ENCODE data around the gene POLL. TPM values are rescaled to one million over a fixed set of nuclear protein-coding genes. Genes with fewer than 3 reads are reported as not detected.

The POLL gene
- polyA plus RNA-seq, 1 donor (not counting 4 experiments of a cell fraction or from before 2014, with no cell fraction given), result 11.9 TPM

DNA sequence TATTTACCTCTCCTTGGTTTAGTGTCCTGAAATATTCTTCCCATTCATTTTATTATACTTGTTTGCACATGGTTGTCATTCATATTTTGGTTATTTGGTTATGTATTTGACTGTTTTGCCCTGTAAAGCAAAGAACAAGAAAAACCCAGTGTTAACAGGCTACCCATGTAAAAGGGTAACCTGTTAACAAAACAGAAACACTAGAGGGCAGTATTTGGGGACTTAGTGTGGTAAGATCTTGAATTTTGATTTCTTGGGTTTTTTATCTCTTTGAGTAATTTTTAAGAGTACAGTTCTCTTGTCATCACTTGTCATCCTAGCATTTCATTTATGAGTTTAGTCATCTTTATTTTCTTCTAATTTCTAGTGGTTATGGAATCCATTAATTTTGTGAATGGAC, 51.3 kb downstream of the POLL start:
- no peak overlapping the region for H3K4me2 ChIP-seq (ENCODE audit: control insufficient read depth, extremely low read depth, insufficient read depth, low read depth, low read length)
- dilution Hi-C loops (cut with MboI; ENCODE audit: extremely low pct_ligation_motif_present, low sequenced_read_pairs), result no loop called here
- no peak for FAIRE-seq
- no peaks in the 10 kb centered on the region for H3K27me3 ChIP-seq (ENCODE audit: control insufficient read depth, extremely low read depth, insufficient read depth, low read length)
- H2AFZ ChIP-seq (ENCODE audit: control insufficient read depth, low read length), result no peak overlapping the region
- H3K36me3 ChIP-seq (ENCODE audit: control insufficient read depth in 2 of 2, extremely low read depth in 1 of 2, insufficient read depth in 2 of 2, low read length in 2 of 2), result peaks cover 0 to 3% of the 10 kb centered on the region in 2 experiments
- H3K4me3 ChIP-seq (ENCODE audit: control insufficient read depth in 2 of 3, extremely low read depth in 1 of 3, insufficient read depth in 2 of 3, low read depth in 1 of 3, low read length in 3 of 3), result no peak overlapping the region
- H3K4me1 ChIP-seq (ENCODE audit: control insufficient read depth, extremely low read depth, insufficient read depth, low read length), result no peaks in the 10 kb centered on the region
- no peak for TF ChIP-seq EZH2 (IDR thresholded peaks at IDR 0.05; ENCODE audit: low read length)
- TF ChIP-seq, protein P1, sequence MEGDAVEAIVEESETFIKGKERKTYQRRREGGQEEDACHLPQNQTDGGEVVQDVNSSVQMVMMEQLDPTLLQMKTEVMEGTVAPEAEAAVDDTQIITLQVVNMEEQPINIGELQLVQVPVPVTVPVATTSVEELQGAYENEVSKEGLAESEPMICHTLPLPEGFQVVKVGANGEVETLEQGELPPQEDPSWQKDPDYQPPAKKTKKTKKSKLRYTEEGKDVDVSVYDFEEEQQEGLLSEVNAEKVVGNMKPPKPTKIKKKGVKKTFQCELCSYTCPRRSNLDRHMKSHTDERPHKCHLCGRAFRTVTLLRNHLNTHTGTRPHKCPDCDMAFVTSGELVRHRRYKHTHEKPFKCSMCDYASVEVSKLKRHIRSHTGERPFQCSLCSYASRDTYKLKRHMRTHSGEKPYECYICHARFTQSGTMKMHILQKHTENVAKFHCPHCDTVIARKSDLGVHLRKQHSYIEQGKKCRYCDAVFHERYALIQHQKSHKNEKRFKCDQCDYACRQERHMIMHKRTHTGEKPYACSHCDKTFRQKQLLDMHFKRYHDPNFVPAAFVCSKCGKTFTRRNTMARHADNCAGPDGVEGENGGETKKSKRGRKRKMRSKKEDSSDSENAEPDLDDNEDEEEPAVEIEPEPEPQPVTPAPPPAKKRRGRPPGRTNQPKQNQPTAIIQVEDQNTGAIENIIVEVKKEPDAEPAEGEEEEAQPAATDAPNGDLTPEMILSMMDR (optimal IDR thresholded peaks at IDR 0.05 in 1 of 3, IDR thresholded peaks at IDR 0.05 in 1 of 3, conservative IDR thresholded peaks at IDR 0.05 in 1 of 3; ENCODE audit: extremely low read depth in 1 of 3, insufficient read depth in 2 of 3, low read length in 3 of 3), result peak in 2 of 3 experiments; percentile 29 to 49
- no peak overlapping the region for H3K9ac ChIP-seq (ENCODE audit: control insufficient read depth, extremely low read depth, insufficient read depth, low read length)
- H3K9me3 ChIP-seq (ENCODE audit: control insufficient read depth, low read depth, low read length), result no peaks in the 10 kb centered on the region
- no peaks in the 10 kb centered on the region for H4K20me1 ChIP-seq (ENCODE audit: control insufficient read depth, extremely low read depth, insufficient read depth, low read length)
- H3K9me1 ChIP-seq (ENCODE audit: control insufficient read depth, extremely low read depth, insufficient read depth, low read length), result no peaks in the 10 kb centered on the region
- H3K79me2 ChIP-seq (ENCODE audit: control insufficient read depth, insufficient read depth, low read length), result no peaks in the 10 kb centered on the region
- no peak for DNase-seq (ENCODE audit: low read depth, low spot score)
- no peak overlapping the region for H3K27ac ChIP-seq (ENCODE audit: control insufficient read depth, insufficient read depth, low read length)

- FAIRE-seq (no peak), DNase-seq (ENCODE audit: low read depth, low spot score) (no peak)
- Histone ChIP-seq H3K4me2 (ENCODE audit: control insufficient read depth, extremely low read depth, insufficient read depth, low read depth, low read length) (no peak overlapping the region), H4K20me1 (ENCODE audit: control insufficient read depth, extremely low read depth, insufficient read depth, low read length) (no peaks in the 10 kb centered on the region), H3K27ac (ENCODE audit: control insufficient read depth, insufficient read depth, low read length) (no peak overlapping the region), H3K4me1 (ENCODE audit: control insufficient read depth, extremely low read depth, insufficient read depth, low read length) (no peaks in the 10 kb centered on the region), H3K9me3 (ENCODE audit: control insufficient read depth, low read depth, low read length) (no peaks in the 10 kb centered on the region), H3K9ac (ENCODE audit: control insufficient read depth, extremely low read depth, insufficient read depth, low read length) (no peak overlapping the region), H3K4me3 (ENCODE audit: control insufficient read depth in 2 of 3, extremely low read depth in 1 of 3, insufficient read depth in 2 of 3, low read depth in 1 of 3, low read length in 3 of 3) (no peak overlapping the region), H3K79me2 (ENCODE audit: control insufficient read depth, insufficient read depth, low read length) (no peaks in the 10 kb centered on the region), H2AFZ (ENCODE audit: control insufficient read depth, low read length) (no peak overlapping the region), H3K9me1 (ENCODE audit: control insufficient read depth, extremely low read depth, insufficient read depth, low read length) (no peaks in the 10 kb centered on the region), H3K27me3 (ENCODE audit: control insufficient read depth, extremely low read depth, insufficient read depth, low read length) (no peaks in the 10 kb centered on the region), H3K36me3 (ENCODE audit: control insufficient read depth in 2 of 2, extremely low read depth in 1 of 2, insufficient read depth in 2 of 2, low read length in 2 of 2) (peaks cover 0 to 3% of the 10 kb centered on the region in 2 experiments)
- no peak for TF ChIP-seq EZH2 (IDR thresholded peaks at IDR 0.05; ENCODE audit: low read length)
- TF ChIP-seq, protein P1 (optimal IDR thresholded peaks at IDR 0.05 in 1 of 3, IDR thresholded peaks at IDR 0.05 in 1 of 3, conservative IDR thresholded peaks at IDR 0.05 in 1 of 3; ENCODE audit: extremely low read depth in 1 of 3, insufficient read depth in 2 of 3, low read length in 3 of 3), result no peak
- dilution Hi-C loops (cut with MboI; ENCODE audit: extremely low pct_ligation_motif_present, low sequenced_read_pairs), result no loop called here
Measured at GRCh38 chr10:101535949-101536348, 52.1 kb downstream of the POLL start.

Data from keratinocyte (primary cell).